DOHH2 (cell line): ENCODE data around the gene ABCC2.
"Not testable (repeated sequence)": the region's sequence is repeated elsewhere in the genome, so short reads cannot be mapped to it uniquely, and the experiment has no call there.

Experiments used
- H3F3A ChIP-seq: fragments of 200-600 bp; sonication (generic), shearing (Covaris generic); 2 replicates; pipeline ENCODE4 v1.6.0; 2016; ENCODE audit warnings: antibody characterized with exemption, mild to moderate bottlenecking; ENCODE audit not compliant: control insufficient read depth, insufficient read depth
- H3K27ac ChIP-seq: fragments of 200-600 bp; sonication (generic); 2 replicates; pipeline ENCODE4 v1.5.1; 2014; ENCODE audit warnings: low read depth, mild to moderate bottlenecking, low read length, moderate library complexity
- H3K27me3 ChIP-seq: fragments of 200-600 bp; sonication (generic); 2 replicates; pipeline ENCODE4 v1.6.1; 2014; ENCODE audit warnings: mild to moderate bottlenecking, low read length, mixed read lengths; ENCODE audit not compliant: control insufficient read depth
- H3K36me3 ChIP-seq: fragments of 200-600 bp; sonication (generic); 2 replicates; pipeline ENCODE4 v1.6.1; 2014; ENCODE audit warnings: mild to moderate bottlenecking, low read length, moderate library complexity, mixed read lengths; ENCODE audit not compliant: control insufficient read depth
- H3K4me1 ChIP-seq: fragments of 200-600 bp; sonication (generic); 2 replicates; pipeline ENCODE4 v1.6.1; 2014; ENCODE audit warnings: mild to moderate bottlenecking, low read length, mixed read lengths; ENCODE audit not compliant: control insufficient read depth
- H3K4me2 ChIP-seq: fragments of 200-600 bp; sonication (generic); 2 replicates; pipeline ENCODE4 v1.6.0; 2014; ENCODE audit warnings: mild to moderate bottlenecking, low read length, moderate library complexity
- H3K4me3 ChIP-seq: fragments of 200-600 bp; sonication (generic); 2 replicates; pipeline ENCODE4 v1.5.1; 2014; ENCODE audit warnings: mild to moderate bottlenecking, low read length, mixed read lengths
- H3K79me2 ChIP-seq: fragments of 200-600 bp; sonication (generic); 2 replicates; pipeline ENCODE4 v1.6.1; 2014; ENCODE audit warnings: mild to moderate bottlenecking, low read length, mixed read lengths; ENCODE audit not compliant: control insufficient read depth
- H3K9me2 ChIP-seq: fragments of 200-600 bp; sonication (generic); replicated peaks from 2 replicates; pipeline ENCODE4 v1.6.1; 2014; ENCODE audit warnings: mild to moderate bottlenecking, low read length, mixed read lengths; ENCODE audit not compliant: control insufficient read depth
- H3K9me3 ChIP-seq: fragments of 200-600 bp; sonication (generic); 2 replicates; pipeline ENCODE4 v1.6.1; 2014; ENCODE audit warnings: antibody characterized with exemption, low read length, mixed read lengths; ENCODE audit not compliant: control insufficient read depth, insufficient read depth
- H4K20me1 ChIP-seq: fragments of 200-600 bp; sonication (generic); 2 replicates; pipeline ENCODE4 v1.6.0; 2014; ENCODE audit warnings: low read depth, mild to moderate bottlenecking, antibody characterized with exemption, low read length, moderate library complexity; ENCODE audit not compliant: control insufficient read depth, insufficient read depth
- CTCF ChIP-seq: fragments of 200-600 bp; sonication (generic); IDR thresholded peaks from one replicate; pipeline ENCODE4 v1.5.1; 2014; ENCODE audit warnings: antibody characterized with exemption, mild to moderate bottlenecking, low read depth, low read length; ENCODE audit not compliant: poor library complexity, severe bottlenecking
- EZH2phosphoT487 ChIP-seq: fragments of 200-600 bp; sonication (generic); IDR thresholded peaks from 2 replicates; pipeline ENCODE4 v1.6.1; 2017; ENCODE audit warnings: borderline replicate concordance, mild to moderate bottlenecking, antibody characterized with exemption, low read length, moderate library complexity, mixed read lengths

Gene ABCC2

DNA sequence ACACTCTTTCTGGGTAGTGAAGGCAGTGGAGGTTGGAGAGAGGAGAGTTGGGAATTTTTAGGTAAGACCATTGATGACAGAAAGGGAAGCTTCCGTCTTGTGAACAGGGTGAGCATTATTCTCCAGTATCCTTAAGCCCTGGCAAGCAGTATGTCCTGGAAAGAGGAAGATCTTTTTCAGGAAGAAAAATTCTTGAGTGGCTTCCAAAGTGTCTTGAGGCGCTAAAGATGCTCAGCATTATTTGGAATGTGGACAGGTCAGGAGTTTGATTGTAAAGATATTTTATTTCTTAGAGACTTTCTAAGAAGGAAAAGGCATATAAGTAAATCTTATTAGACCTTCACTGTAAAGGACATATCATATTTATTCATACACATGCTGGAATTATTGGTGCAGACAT lies 54.3 kb downstream of the ABCC2 start:
- no peaks in the 10 kb centered on the region for H3K4me1 ChIP-seq
- no peaks in the 10 kb centered on the region for H3K9me2 ChIP-seq
- H3F3A ChIP-seq: no peaks in the 10 kb centered on the region
- H3K36me3 ChIP-seq: no peaks in the 10 kb centered on the region
- H3K79me2 ChIP-seq: no peaks in the 10 kb centered on the region
- H3K27me3 ChIP-seq: no peaks in the 10 kb centered on the region
- no peak for TF ChIP-seq CTCF
- TF ChIP-seq EZH2phosphoT487: no peak
- no peak overlapping the region for H3K4me3 ChIP-seq
- H3K4me2 ChIP-seq: no peak overlapping the region
- H4K20me1 ChIP-seq: no peaks in the 10 kb centered on the region
- H3K27ac ChIP-seq: no peak overlapping the region
- peaks cover 4% of the 10 kb centered on the region; the same call in 1 of the 2 replicates for H3K9me3 ChIP-seq

DNA sequence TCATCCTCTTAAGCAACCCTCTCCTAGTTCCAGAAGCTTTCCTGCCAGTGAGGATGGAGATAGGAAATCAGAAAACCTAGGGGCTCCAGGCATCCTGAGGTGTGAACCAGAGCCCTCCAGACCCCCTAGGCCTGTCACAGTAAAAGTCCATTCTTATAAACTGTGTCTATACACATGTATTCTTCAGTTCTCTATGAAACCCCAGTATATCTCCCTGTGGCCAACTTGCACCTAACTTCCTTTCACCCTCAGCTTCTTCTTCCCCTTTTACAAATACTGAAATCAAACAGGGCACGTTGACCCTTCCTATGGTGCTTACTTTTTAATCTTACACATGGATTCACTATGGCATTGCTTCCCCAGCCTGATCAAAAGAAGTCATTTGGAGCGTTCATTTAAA lies 58.4 kb downstream of the ABCC2 start:
- not testable (repeated sequence) for H3K4me2 ChIP-seq, H3K9me3 ChIP-seq, H4K20me1 ChIP-seq, H3K27ac ChIP-seq, H3K79me2 ChIP-seq, H3F3A ChIP-seq, H3K9me2 ChIP-seq, H3K4me3 ChIP-seq, H3K4me1 ChIP-seq, H3K27me3 ChIP-seq, H3K36me3 ChIP-seq

GRCh38 chr10:99841746-99842145 lies 59.3 kb downstream of the ABCC2 start:
- Histone ChIP-seq H3K27ac (no peak overlapping the region), H3K9me3 (no peaks in the 10 kb centered on the region), H3K9me2 (no peaks in the 10 kb centered on the region), H3K79me2 (no peaks in the 10 kb centered on the region), H3K36me3 (no peaks in the 10 kb centered on the region), H3K4me3 (no peak overlapping the region), H4K20me1 (no peaks in the 10 kb centered on the region), H3K4me2 (no peak overlapping the region), H3K4me1 (peaks cover 6% of the 10 kb centered on the region), H3K27me3 (no peaks in the 10 kb centered on the region), H3F3A (no peaks in the 10 kb centered on the region)
- TF ChIP-seq CTCF (no peak), EZH2phosphoT487 (no peak)

DNA sequence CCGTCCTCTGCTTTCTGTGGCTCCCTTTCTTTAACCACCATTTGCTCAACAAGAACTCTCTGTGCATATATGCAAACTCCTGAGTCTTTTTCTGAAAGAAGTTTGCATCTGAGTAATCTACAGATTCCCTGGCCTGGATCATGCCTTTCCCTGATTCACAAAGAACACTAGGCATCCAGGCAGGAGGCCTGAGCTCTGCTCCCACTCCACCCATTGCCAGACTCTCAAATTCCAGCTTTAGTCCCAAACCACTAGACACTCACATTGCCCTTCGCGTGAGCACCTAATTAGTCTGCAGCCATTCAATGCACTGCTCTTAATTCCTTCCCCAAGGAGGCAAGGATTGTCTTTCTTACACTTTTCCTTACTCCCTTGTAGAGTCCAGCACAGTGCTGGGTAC lies 60.9 kb downstream of the ABCC2 start:
- no peak overlapping the region for H3K4me2 ChIP-seq
- H3K9me3 ChIP-seq: no peaks in the 10 kb centered on the region
- H3K79me2 ChIP-seq: no peaks in the 10 kb centered on the region
- no peaks in the 10 kb centered on the region for H3K9me2 ChIP-seq
- H4K20me1 ChIP-seq: no peaks in the 10 kb centered on the region
- H3K36me3 ChIP-seq: no peaks in the 10 kb centered on the region
- H3F3A ChIP-seq: no peaks in the 10 kb centered on the region
- peaks cover 6% of the 10 kb centered on the region for H3K4me1 ChIP-seq
- H3K27ac ChIP-seq: no peak overlapping the region
- H3K4me3 ChIP-seq: no peak overlapping the region
- no peaks in the 10 kb centered on the region for H3K27me3 ChIP-seq
- TF ChIP-seq CTCF: no peak
- no peak for TF ChIP-seq EZH2phosphoT487
